Tibial nerve (tissue), 4 donors: ENCODE measurements around the gene LMLN. TPM values are rescaled to one million over a fixed set of nuclear protein-coding genes. Genes with fewer than 3 reads are reported as not detected.

Experiments used
- DNase-seq, 2 donors: peaks; one replicate each; pipeline ENCODE4 v3.0.0-alpha.2; 2019; ENCODE audit warnings: low spot score in 2 of 2
- H3K27ac ChIP-seq, 4 donors: fragments of 200-600 bp; sonication (generic) in 3 of 4; one replicate each; pipeline ENCODE4 v1.5.1; 2017 to 2019; ENCODE audit warnings: mild to moderate bottlenecking in 1 of 4
- H3K27me3 ChIP-seq, 2 donors: fragments of 200-600 bp; sonication (generic) in 1 of 2; one replicate each; pipeline versions ENCODE4 v1.5.1 to v1.6.0; 2017 to 2019
- H3K36me3 ChIP-seq, 3 donors: fragments of 200-600 bp; sonication (generic); one replicate each; pipeline ENCODE4 v1.5.1; 2018 to 2019
- H3K4me1 ChIP-seq, 4 donors: fragments of 200-600 bp; sonication (generic) in 3 of 4; one replicate each; pipeline ENCODE4 v1.5.1; 2017 to 2019
- H3K4me3 ChIP-seq, 4 donors: fragments of 200-600 bp; sonication (generic) in 3 of 4; one replicate each; pipeline ENCODE4 v1.5.1; 2017 to 2019; ENCODE audit warnings: mild to moderate bottlenecking in 1 of 4, moderate library complexity in 1 of 4
- H3K9me3 ChIP-seq, 4 donors: fragments of 200-600 bp; sonication (generic) in 3 of 4; one replicate each; pipeline ENCODE4 v1.5.1; 2017 to 2019
- CTCF ChIP-seq, 5 experiments: fragments of 200-600 bp in 3 of 5; fragments of 450-650 bp in 2 of 5; sonication (generic) in 3 of 5; IDR thresholded peaks; one replicate each; pipeline ENCODE4 v1.5.1; 2016 to 2019; ENCODE audit warnings: antibody characterized with exemption in 5 of 5, mild to moderate bottlenecking in 3 of 5, moderate library complexity in 2 of 5
- EP300 ChIP-seq, 2 donors: sonication (generic); formaldehyde crosslinking; IDR thresholded peaks; one replicate each; pipeline ENCODE4 v1.6.1; 2017; ENCODE audit warnings: antibody characterized with exemption in 2 of 2, mild to moderate bottlenecking in 1 of 2
- POLR2A ChIP-seq, 2 donors: fragments of 450-650 bp; IDR thresholded peaks; one replicate each; pipeline ENCODE4 v1.6.1; 2017; ENCODE audit warnings: antibody characterized with exemption in 2 of 2, mild to moderate bottlenecking in 2 of 2, moderate library complexity in 2 of 2
- WGBS, 2 donors: methylation state at CpG; one replicate each; pipeline ENCODE4 v1.1.5; 2018; 5-methylcytosine and 5-hydroxymethylcytosine counted together
- total RNA-seq, 4 donors: library from RNA; depleted of rRNA; stranded (reverse); fragments of >200 nt; gene quantifications; one replicate each; pipeline ENCODE4 v1.1.0, GENCODE V29; 2016

Gene LMLN
- total RNA-seq, 4 donors from 2014 or later = 5.7 to 9.0 (median 7.1) TPM

GRCh38 chr3:198026620-198027019 lies 66.6 kb downstream of the LMLN start:
- H3K4me1 ChIP-seq = no peaks in the 10 kb centered on the region
- WGBS, 2 donors = 81 to 82% methylated on average over 5 of the region's 5 CpGs
- H3K9me3 ChIP-seq = no peaks in the 10 kb centered on the region
- no peak overlapping the region for H3K4me3 ChIP-seq
- no peaks in the 10 kb centered on the region for H3K27me3 ChIP-seq
- no peak overlapping the region for H3K27ac ChIP-seq
- no peak for DNase-seq
- no peak for TF ChIP-seq CTCF (IDR thresholded peaks at IDR 0.05)
- TF ChIP-seq EP300 (IDR thresholded peaks at IDR 0.05) = no peak
- TF ChIP-seq POLR2A (IDR thresholded peaks at IDR 0.05) = no peak
- H3K36me3 ChIP-seq = peaks cover 0 to 51% (median 0%) of the 10 kb centered on the region in 3 donors

GRCh38 chr3:198027045-198027798 lies 67.2 kb downstream of the LMLN start:
- H3K36me3 ChIP-seq = peaks cover 0 to 48% (median 0%) of the 10 kb centered on the region in 3 donors
- no peak for DNase-seq
- no peaks in the 10 kb centered on the region for H3K27me3 ChIP-seq
- H3K4me3 ChIP-seq = no peak overlapping the region
- H3K4me1 ChIP-seq = no peaks in the 10 kb centered on the region
- no peak overlapping the region for H3K27ac ChIP-seq
- TF ChIP-seq EP300 (IDR thresholded peaks at IDR 0.05) = no peak
- TF ChIP-seq POLR2A (IDR thresholded peaks at IDR 0.05) = no peak
- no peak for TF ChIP-seq CTCF (IDR thresholded peaks at IDR 0.05)
- WGBS, 2 donors = 81 to 83% methylated on average over 17 of the region's 17 CpGs
- no peaks in the 10 kb centered on the region for H3K9me3 ChIP-seq

- Histone ChIP-seq H3K4me3 (no peak overlapping the region), H3K36me3 (peaks cover 0 to 48% (median 0%) of the 10 kb centered on the region in 3 donors), H3K27ac (no peak overlapping the region), H3K27me3 (no peaks in the 10 kb centered on the region), H3K9me3 (no peaks in the 10 kb centered on the region), H3K4me1 (no peaks in the 10 kb centered on the region)
- WGBS, 2 donors = 97% methylated on average over 13 of the region's 13 CpGs
- no peak for DNase-seq
- TF ChIP-seq EP300 (IDR thresholded peaks at IDR 0.05) (no peak), POLR2A (IDR thresholded peaks at IDR 0.05) (no peak), CTCF (IDR thresholded peaks at IDR 0.05) (no peak)
These were observed 67.9 kb downstream of the LMLN start for GRCh38 chr3:198027799-198028390.

- no peak overlapping the region for H3K4me3 ChIP-seq
- H3K4me1 ChIP-seq = no peaks in the 10 kb centered on the region
- peaks cover 0 to 39% (median 0%) of the 10 kb centered on the region in 3 donors for H3K36me3 ChIP-seq
- no peak overlapping the region for H3K27ac ChIP-seq
- WGBS, 2 donors = 57 to 66% methylated on average over 6 of the region's 6 CpGs
- no peaks in the 10 kb centered on the region for H3K27me3 ChIP-seq
- DNase-seq = no peak
- no peaks in the 10 kb centered on the region for H3K9me3 ChIP-seq
- no peak for TF ChIP-seq POLR2A (IDR thresholded peaks at IDR 0.05)
- TF ChIP-seq EP300 (IDR thresholded peaks at IDR 0.05) = no peak
- no peak for TF ChIP-seq CTCF (IDR thresholded peaks at IDR 0.05)
These were observed 68.7 kb downstream of the LMLN start for GRCh38 chr3:198028718-198029117.

- Histone ChIP-seq H3K27ac (no peak overlapping the region), H3K27me3 (no peaks in the 10 kb centered on the region), H3K36me3 (peaks cover 0 to 39% (median 0%) of the 10 kb centered on the region in 3 donors), H3K4me3 (no peak overlapping the region), H3K9me3 (no peaks in the 10 kb centered on the region), H3K4me1 (no peaks in the 10 kb centered on the region)
- WGBS, 2 donors = 83 to 86% methylated on average over 8 of the region's 8 CpGs
- no peak for TF ChIP-seq EP300 (IDR thresholded peaks at IDR 0.05)
- TF ChIP-seq CTCF (IDR thresholded peaks at IDR 0.05) = no peak
- TF ChIP-seq POLR2A (IDR thresholded peaks at IDR 0.05) = no peak
- no peak for DNase-seq
These were observed 70.1 kb downstream of the LMLN start for GRCh38 chr3:198030125-198030524.
